Small intestine (tissue), 7 donors: ENCODE results near the gene LAX1. TPM values are rescaled to one million over a fixed set of nuclear protein-coding genes. Genes with fewer than 3 reads are reported as not detected.

Experiments
- DNase-seq, 2 donors: peaks; one replicate each; pipeline versions ENCODE4 v3.0.0 to v3.0.0-alpha.2; 2013
- FAIRE-seq: peaks from 2 replicates; lab custom pipeline; 2012; peaks lifted over from hg19 to GRCh38; lab: Jason Lieb, UNC
- H3K27ac ChIP-seq, 3 donors: one replicate each; pipeline ENCODE4 v1.5.1; 2013; ENCODE audit warnings: low read length in 2 of 3, mild to moderate bottlenecking in 2 of 3, control low read depth in 1 of 3, inconsistent platforms in 1 of 3, low read depth in 1 of 3, moderate library complexity in 1 of 3
- H3K27me3 ChIP-seq, 3 donors: one replicate each; pipeline ENCODE4 v1.6.1; 2013; ENCODE audit warnings: low read length in 3 of 3, inconsistent platforms in 1 of 3; ENCODE audit not compliant: control insufficient read depth in 3 of 3, insufficient read depth in 3 of 3
- H3K36me3 ChIP-seq, 3 donors: one replicate each; pipeline ENCODE4 v1.6.1; 2013; ENCODE audit warnings: low read length in 3 of 3, inconsistent platforms in 1 of 3, low read depth in 1 of 3, mild to moderate bottlenecking in 1 of 3, moderate library complexity in 1 of 3; ENCODE audit not compliant: control insufficient read depth in 3 of 3, insufficient read depth in 2 of 3
- H3K4me1 ChIP-seq, 3 donors: one replicate each; pipeline ENCODE4 v1.6.1; 2013; ENCODE audit warnings: low read length in 2 of 3, inconsistent platforms in 1 of 3, low read depth in 1 of 3, mild to moderate bottlenecking in 1 of 3, moderate library complexity in 1 of 3; ENCODE audit not compliant: control insufficient read depth in 3 of 3, insufficient read depth in 2 of 3
- H3K4me3 ChIP-seq, 3 donors: one replicate each; pipeline ENCODE4 v1.5.1; 2013; ENCODE audit warnings: low read length in 3 of 3, control low read depth in 1 of 3, inconsistent platforms in 1 of 3, low read depth in 1 of 3, mild to moderate bottlenecking in 1 of 3, moderate library complexity in 1 of 3
- H3K9me3 ChIP-seq, 2 donors: one replicate each; pipeline ENCODE4 v1.6.1; 2013; ENCODE audit warnings: low read depth in 1 of 2, low read length in 1 of 2; ENCODE audit not compliant: control insufficient read depth in 2 of 2, insufficient read depth in 1 of 2
- WGBS, 3 donors: extraction: QIAGEN DNeasy Blood & Tissue Kit; methylation state at CpG; one replicate each; pipeline ENCODE4 v1.1.7; 2013; 5-methylcytosine and 5-hydroxymethylcytosine counted together
- polyA plus RNA-seq, 4 donors: library from polyadenylated mRNA; stranded (reverse) in 3 of 4; unstranded in 1 of 4; fragments of 200-250 nt in 3 of 4; fragments of 120-200 nt in 1 of 4; gene quantifications; one replicate each; pipeline versions ENCODE4 v1.2.1 to v1.2.3, GENCODE V29; 2013
- donor health status: healthy with polysubstance abuse.
- donor health status: control.
- donor health status: control.
- donor health status: Bipolar disorder and iron deficiency.
- donor health status: healthy.

The LAX1 gene
- polyA plus RNA-seq, 4 donors = 0.19 to 0.81 (median 0.72) TPM; not detected in 1

GRCh38 chr1:203807196-203807595, 42.2 kb downstream of the LAX1 start:
- Histone ChIP-seq H3K27me3 (no peaks in the 10 kb centered on the region), H3K9me3 (no peaks in the 10 kb centered on the region), H3K27ac (no peak overlapping the region), H3K4me1 (no peaks in the 10 kb centered on the region), H3K36me3 (peaks cover 7 to 47% (median 7%) of the 10 kb centered on the region in 3 donors), H3K4me3 (no peak overlapping the region)
- 75 to 96% (median 90%) methylated on average over 2 of the region's 2 CpGs for WGBS, 3 donors
- DNase-seq (no peak), FAIRE-seq (no peak)

- H3K27me3 ChIP-seq = no peaks in the 10 kb centered on the region
- no peaks in the 10 kb centered on the region for H3K9me3 ChIP-seq
- whole genome bisulfite sequencing, 3 donors = 96 to 100% (median 99%) methylated on average over 2 of the region's 2 CpGs
- peaks cover 9 to 41% (median 10%) of the 10 kb centered on the region in 3 donors for H3K36me3 ChIP-seq
- H3K4me1 ChIP-seq = no peaks in the 10 kb centered on the region
- DNase-seq = no peak
- no peak overlapping the region for H3K4me3 ChIP-seq
- FAIRE-seq = no peak
- H3K27ac ChIP-seq = no peak overlapping the region
These were observed 48.8 kb downstream of the LAX1 start for GRCh38 chr1:203813581-203814341.

DNA sequence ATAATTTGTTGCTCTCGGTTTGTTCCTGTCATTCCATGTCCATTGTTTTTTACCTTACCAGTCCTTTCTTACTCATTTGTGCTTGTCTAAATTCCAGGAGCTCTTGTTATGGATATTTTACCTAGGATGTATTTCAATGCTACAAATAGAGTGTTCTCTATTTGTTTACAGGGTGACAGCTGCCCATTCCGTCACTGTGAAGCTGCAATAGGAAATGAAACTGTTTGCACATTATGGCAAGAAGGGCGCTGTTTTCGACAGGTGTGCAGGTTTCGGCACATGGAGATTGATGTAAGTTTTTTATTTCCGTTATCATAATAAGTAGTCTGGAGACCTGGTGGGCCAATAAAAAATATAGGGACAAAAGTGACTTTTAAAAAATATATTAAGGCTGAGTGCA, 53.4 kb downstream of the LAX1 start:
- FAIRE-seq (no peak), DNase-seq (no peak)
- 85 to 96% (median 95%) methylated on average over 6 of the region's 6 CpGs for WGBS, 3 donors
- Histone ChIP-seq H3K27ac (no peak overlapping the region), H3K4me3 (no peak overlapping the region), H3K36me3 (peaks cover 17 to 55% (median 31%) of the 10 kb centered on the region in 3 donors), H3K27me3 (no peaks in the 10 kb centered on the region), H3K9me3 (no peaks in the 10 kb centered on the region), H3K4me1 (no peaks in the 10 kb centered on the region)

DNA sequence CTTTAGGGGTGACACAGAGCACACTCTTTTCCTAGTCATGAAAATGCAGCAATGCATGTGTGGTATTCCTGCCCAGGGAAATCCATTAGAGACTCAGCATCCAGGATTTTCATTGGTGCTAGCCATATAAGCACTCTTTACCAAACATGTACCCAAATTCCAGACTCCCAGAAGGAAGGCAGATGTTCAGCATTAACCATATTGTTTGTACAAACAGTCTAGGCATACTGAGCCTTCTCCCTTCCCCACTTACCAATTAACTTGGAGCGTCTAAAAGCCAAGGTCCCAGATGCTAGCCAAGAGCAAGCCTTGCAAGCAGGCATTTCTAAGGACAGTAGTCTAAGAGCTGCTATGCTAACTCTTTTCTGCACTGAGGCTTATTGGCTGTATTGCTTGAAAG, 58.3 kb downstream of the LAX1 start:
- Histone ChIP-seq H3K27ac (no peak overlapping the region), H3K4me3 (no peak overlapping the region), H3K4me1 (no peaks in the 10 kb centered on the region), H3K36me3 (peaks cover 15 to 51% (median 25%) of the 10 kb centered on the region in 3 donors), H3K9me3 (no peaks in the 10 kb centered on the region), H3K27me3 (no peaks in the 10 kb centered on the region)
- FAIRE-seq = no peak
- 78 to 96% (median 96%) methylated on average over 1 of the region's 1 CpG for WGBS, 3 donors
- DNase-seq = no peak

Other genes with a start within 250 kb of the LAX1 start
- gene ATP2B4, start 138.4 kb upstream of the LAX1 start, polyA plus RNA-seq = 10 to 100 TPM in 2 of 4 donors, 1 to 10 TPM in 2; 3.5 to 33.5 (median 13.5) TPM
- gene ZBED6, start 30.4 kb downstream of the LAX1 start, polyA plus RNA-seq = 10 to 100 TPM in 1 of 4 donors, 1 to 10 TPM in 1, under 1 TPM in 2; 0.27 to 17.8 (median 1.6) TPM
- 100 to 1,000 TPM in 1 of 4 donors, 10 to 100 TPM in 3; 36.5 to 110 (median 42.3) TPM for gene ZC3H11A, start 30.4 kb downstream of the LAX1 start, polyA plus RNA-seq
- 100 to 1,000 TPM in 2 of 4 donors, 10 to 100 TPM in 2; 46.3 to 156 (median 111) TPM for gene SNRPE, start 96.4 kb downstream of the LAX1 start, polyA plus RNA-seq